HG03342 (cell line): Measurements from ENCODE around the gene MYCN.

Source experiments
- ATAC-seq: cut with Tn5 transposase; IDR thresholded peaks from one replicate; pipeline ENCODE4 v1.9.1; 2021; ENCODE audit warnings: mild to moderate bottlenecking, moderate library complexity; ENCODE audit not compliant: unreplicated experiment

The MYCN gene

DNA sequence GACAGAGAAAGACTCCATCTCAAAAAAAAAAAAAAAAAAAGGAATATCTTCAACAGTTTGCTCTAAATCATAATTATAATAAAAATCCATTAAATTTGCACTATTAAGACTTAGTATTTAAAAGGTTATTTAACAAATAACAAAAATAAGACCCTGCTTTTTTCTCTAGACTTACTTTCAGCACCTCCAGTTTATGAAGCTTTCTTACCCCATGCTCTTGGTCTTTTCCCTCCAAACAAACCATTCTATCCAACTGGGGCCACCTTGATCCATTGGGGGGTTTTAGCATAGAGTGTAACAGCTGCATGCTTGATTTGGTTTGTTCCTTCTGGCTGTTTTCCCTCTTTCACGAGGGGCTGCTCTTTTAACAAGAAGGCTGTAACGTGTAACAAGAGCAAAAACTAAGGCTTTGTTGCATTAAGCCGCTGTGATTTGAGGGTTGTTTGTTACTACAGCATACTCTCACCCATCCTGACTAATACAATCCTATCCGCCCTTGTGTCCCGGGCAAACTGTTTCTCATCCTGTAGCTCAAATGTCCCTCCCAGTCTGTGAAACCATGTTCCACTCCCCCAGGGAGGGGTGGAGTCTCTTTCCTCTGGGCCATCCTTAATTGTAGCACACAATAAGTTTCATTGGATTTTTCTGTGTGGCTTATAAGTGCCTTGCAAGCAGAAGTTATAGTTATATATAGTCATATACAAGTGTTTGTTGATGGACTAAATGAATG, 9.6 kb upstream of the MYCN start:
- no peak for ATAC-seq

DNA sequence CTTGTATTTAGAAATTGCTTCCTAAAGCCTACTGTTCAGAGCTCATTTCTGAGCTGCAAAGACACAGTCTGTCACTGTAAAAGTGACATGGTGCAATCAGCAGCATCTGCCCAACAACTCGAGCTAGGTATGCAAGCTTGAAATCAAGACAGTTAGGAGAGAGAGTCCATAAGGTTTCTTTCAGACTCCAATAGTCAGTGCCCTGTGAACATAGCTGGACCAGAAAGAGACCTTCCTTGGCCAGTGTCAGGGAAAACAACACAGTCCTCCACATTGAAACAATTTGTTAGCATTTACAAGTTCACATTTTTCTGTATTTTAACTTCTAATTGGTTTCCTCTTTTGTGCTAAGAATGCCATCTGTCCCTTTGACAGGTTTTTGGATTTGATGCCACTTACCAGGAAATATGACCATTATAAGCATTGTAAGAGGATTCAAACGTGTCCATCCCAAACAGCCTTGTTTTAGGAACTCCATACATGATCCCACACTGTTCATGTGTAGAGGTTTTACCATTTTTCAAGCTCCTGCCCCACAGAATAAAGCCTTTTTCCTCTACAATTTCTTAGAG, 8.9 kb upstream of the MYCN start:
- no peak for ATAC-seq

GRCh38 chr2:15931950-15932349, 8.4 kb upstream of the MYCN start:
- no peak for ATAC-seq

- no peak for ATAC-seq
Observed at GRCh38 chr2:15932394-15933183, 7.8 kb upstream of the MYCN start.

DNA sequence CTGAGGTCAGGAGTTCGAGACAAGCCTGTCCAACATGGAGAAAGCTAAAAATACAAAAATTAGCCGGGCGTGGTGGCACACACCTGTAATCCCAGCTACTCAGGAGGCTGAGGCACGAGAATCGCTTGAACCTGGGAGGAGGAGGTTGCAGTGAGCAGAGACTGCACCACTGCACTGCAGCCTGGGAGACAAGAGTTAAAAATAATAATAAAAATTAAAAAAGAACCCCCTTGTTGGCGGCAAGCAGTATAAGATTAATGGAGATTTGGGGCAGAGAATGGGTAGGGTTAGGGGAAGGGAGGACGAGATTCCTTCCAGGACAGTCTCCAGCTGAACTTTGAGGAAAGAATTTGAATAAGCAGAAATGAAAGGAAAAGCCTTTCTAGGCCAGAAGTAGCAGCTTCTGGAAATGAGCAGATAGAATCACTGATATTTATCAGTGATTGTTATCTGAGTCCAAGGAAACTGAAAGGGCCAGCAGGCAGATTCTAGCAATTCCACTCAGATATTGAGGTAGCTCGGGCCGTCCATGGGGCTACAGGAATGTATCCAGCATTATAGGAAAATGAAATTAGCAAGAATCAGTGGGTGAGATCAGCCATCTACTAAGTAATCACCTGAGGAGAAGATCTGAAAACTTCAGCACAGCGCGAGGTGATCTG, 7.0 kb upstream of the MYCN start:
- ATAC-seq: no peak

DNA sequence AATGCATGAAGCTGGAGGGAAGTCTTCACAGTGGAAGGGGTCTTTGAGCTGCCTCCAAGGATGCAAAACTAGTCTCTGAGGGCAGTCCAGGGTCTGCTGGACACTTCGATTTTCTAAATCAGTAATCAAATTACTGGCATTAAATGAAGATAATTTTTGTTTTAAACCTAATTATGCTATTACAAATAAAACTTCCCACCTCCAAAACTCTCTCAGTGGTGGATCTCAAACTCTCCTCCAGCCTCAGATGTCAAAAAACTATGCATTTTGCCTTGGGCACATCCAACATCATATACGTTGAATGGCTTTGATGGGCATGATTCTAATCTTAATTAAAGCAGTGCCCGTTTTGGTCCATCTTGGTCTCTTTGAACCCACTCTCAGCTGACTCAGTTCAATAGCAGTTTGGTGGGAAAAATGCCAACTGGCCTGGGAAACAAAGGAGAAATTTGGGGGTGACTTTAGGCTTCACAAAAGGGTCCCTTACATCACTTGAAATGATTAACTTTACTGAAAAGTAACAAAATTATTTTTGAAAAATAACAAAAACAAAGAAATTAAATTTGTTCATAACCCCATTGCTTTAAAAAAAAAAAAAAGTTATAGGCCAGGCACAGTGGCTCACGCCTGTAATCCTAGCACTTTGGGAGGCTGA, 5.9 kb upstream of the MYCN start:
- ATAC-seq: no peak

GRCh38 chr2:15935189-15935588, 5.2 kb upstream of the MYCN start:
- no peak for ATAC-seq

- ATAC-seq: no peak
Observed at GRCh38 chr2:15935675-15936074, 4.7 kb upstream of the MYCN start.

GRCh38 chr2:15936277-15937104, 3.9 kb upstream of the MYCN start:
- ATAC-seq: no peak

GRCh38 chr2:15937105-15937881, 3.1 kb upstream of the MYCN start:
- no peak for ATAC-seq

DNA sequence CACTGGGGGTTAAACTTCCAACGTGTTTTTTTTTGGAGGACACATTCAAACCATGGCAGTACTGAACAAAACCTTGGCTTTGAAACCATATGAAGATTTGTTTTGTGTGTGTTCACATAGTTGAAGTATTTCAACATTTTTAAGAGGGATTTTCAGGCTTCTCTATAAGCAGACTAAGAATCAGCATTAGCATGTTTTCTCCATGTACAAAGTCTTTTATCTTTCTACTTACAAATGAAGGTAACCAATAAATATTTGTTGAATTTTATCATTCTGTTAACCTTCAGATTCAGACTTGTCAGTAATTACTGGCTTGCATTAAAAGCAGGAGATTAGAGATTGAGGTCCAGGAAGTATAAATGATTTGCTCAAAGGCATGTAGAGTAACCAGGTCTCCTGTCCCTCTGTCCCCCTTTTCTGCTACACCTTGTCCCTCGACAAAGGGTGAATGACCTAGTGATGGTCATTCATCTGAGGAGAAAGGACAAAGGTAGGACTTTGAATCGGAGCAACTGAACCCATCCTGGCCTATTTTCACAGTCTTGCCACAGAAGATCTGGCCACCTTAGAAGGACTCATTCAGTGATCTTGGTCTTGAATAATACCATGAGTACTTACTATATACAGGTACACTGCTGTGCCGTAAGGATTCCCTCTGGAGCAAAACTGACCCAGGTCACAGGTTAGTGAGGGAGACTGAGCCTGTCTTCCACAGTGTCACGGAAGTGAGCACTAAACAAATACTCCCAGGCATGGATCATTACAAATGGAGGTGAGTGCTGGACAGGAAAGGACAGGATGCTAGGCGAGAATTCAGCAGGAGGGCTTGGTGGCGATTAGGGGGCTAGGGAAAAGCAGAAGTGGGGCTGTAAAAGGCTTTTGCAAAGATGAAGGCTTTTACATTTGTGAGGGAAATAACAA, 2.2 kb upstream of the MYCN start:
- ATAC-seq: no peak

GRCh38 chr2:15938803-15939555, 1.4 kb upstream of the MYCN start:
- no peak for ATAC-seq

- peak; percentile 50 for ATAC-seq
Observed at GRCh38 chr2:15939556-15939853, 845 bp upstream of the MYCN start.

GRCh38 chr2:15940661-15941480, 521 bp downstream of the MYCN start:
- ATAC-seq: no peak

GRCh38 chr2:15941481-15941850, 1.1 kb downstream of the MYCN start:
- no peak for ATAC-seq

DNA sequence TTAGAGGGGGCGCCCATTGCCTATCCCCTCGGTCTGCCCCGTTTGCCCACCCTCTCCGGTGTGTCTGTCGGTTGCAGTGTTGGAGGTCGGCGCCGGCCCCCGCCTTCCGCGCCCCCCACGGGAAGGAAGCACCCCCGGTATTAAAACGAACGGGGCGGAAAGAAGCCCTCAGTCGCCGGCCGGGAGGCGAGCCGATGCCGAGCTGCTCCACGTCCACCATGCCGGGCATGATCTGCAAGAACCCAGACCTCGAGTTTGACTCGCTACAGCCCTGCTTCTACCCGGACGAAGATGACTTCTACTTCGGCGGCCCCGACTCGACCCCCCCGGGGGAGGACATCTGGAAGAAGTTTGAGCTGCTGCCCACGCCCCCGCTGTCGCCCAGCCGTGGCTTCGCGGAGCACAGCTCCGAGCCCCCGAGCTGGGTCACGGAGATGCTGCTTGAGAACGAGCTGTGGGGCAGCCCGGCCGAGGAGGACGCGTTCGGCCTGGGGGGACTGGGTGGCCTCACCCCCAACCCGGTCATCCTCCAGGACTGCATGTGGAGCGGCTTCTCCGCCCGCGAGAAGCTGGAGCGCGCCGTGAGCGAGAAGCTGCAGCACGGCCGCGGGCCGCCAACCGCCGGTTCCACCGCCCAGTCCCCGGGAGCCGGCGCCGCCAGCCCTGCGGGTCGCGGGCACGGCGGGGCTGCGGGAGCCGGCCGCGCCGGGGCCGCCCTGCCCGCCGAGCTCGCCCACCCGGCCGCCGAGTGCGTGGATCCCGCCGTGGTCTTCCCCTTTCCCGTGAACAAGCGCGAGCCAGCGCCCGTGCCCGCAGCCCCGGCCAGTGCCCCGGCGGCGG, 1.7 kb downstream of the MYCN start:
- ATAC-seq: no peak
